ENCODE measurements around the gene CBX4. TPM values are rescaled to one million over a fixed set of nuclear protein-coding genes. Genes with fewer than 3 reads are reported as not detected.

CBX4 gene
- polyA plus RNA-seq, 2 donors: 10.7 to 15.8 TPM

GRCh38 chr17:79808763-79809529, 30.3 kb downstream of the CBX4 start:
- Histone ChIP-seq H3K36me3 (ENCODE audit: control insufficient read depth in 2 of 2, insufficient read depth in 2 of 2, low read length in 1 of 2) (no peaks in the 10 kb centered on the region), H3K4me1 (ENCODE audit: control insufficient read depth in 2 of 2, insufficient read depth in 2 of 2, low read length in 1 of 2) (peaks cover 0 to 13% of the 10 kb centered on the region in 2 donors), H3K27me3 (ENCODE audit: control insufficient read depth in 1 of 2, insufficient read depth in 2 of 2, low read length in 2 of 2) (peaks cover 5 to 70% of the 10 kb centered on the region in 2 donors), H3K27ac (ENCODE audit: low read depth in 2 of 2, low read length in 1 of 2) (no peak overlapping the region), H3K4me3 (ENCODE audit: low read depth in 1 of 2, low read length in 2 of 2) (no peak overlapping the region), H3K9me3 (ENCODE audit: control insufficient read depth in 2 of 2, insufficient read depth in 1 of 2, low read depth in 1 of 2, low read length in 1 of 2) (peaks cover 0 to under 1% of the 10 kb centered on the region in 2 donors)
- 23% methylated on average over 17 to 20 of the region's 20 CpGs for WGBS, 2 donors

DNA sequence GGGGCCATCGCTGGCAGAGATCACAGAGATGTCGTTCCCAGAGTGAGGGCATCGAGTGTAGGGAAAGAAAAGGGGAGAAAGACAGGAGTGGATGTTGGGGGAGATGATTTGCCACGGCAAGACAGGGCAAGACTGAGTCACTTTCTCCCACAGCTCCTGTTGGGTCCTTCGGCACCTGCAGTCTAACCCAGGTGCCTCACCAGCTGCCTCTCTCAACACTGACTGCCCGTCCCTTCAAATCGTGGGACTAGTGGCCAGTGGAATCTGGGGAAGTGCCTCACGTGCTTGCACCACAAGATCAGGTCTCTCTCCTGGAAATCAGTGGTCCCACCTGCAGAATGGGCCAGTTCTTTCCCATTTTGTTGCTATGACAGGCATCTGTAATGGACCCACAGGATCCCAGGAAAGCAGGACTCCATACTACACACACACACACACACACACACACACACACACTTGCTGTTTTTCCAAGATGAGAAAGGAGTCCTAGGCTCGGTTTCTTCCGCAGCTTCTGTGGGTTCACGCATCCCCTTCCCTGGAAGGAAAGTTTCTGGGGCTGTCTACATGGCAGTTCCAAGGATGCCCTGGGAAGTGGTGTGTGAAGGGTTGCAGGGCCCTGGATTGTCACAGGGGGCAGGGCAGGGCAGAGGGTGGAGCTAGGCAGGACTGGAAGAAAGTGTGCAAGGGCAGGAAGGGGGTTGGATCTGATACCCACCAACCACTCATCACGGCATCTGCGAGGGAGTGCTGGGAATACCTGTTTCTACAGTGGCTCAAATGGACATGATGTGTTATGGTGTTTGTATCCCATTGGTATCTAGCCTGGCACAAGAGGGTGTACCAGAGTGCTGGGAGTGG, 32.1 kb downstream of the CBX4 start:
- Histone ChIP-seq H3K9me3 (ENCODE audit: control insufficient read depth in 2 of 2, insufficient read depth in 1 of 2, low read depth in 1 of 2, low read length in 1 of 2) (peaks cover 2 to 14% of the 10 kb centered on the region in 2 donors), H3K4me3 (ENCODE audit: low read depth in 1 of 2, low read length in 2 of 2) (no peak overlapping the region), H3K4me1 (ENCODE audit: control insufficient read depth in 2 of 2, insufficient read depth in 2 of 2, low read length in 1 of 2) (peaks cover 0 to 19% of the 10 kb centered on the region in 2 donors), H3K27me3 (ENCODE audit: control insufficient read depth in 1 of 2, insufficient read depth in 2 of 2, low read length in 2 of 2) (peaks cover 5 to 73% of the 10 kb centered on the region in 2 donors), H3K27ac (ENCODE audit: low read depth in 2 of 2, low read length in 1 of 2) (no peak overlapping the region), H3K36me3 (ENCODE audit: control insufficient read depth in 2 of 2, insufficient read depth in 2 of 2, low read length in 1 of 2) (no peaks in the 10 kb centered on the region)
- 31 to 35% methylated on average over 13 of the region's 13 CpGs for WGBS, 2 donors

- H3K4me1 ChIP-seq (ENCODE audit: control insufficient read depth in 2 of 2, insufficient read depth in 2 of 2, low read length in 1 of 2): peaks cover 0 to 22% of the 10 kb centered on the region in 2 donors
- no peak overlapping the region for H3K27ac ChIP-seq (ENCODE audit: low read depth in 2 of 2, low read length in 1 of 2)
- H3K4me3 ChIP-seq (ENCODE audit: low read depth in 1 of 2, low read length in 2 of 2): no peak overlapping the region
- 24 to 26% methylated on average over 4 of the region's 4 CpGs for WGBS, 2 donors
- H3K27me3 ChIP-seq (ENCODE audit: control insufficient read depth in 1 of 2, insufficient read depth in 2 of 2, low read length in 2 of 2): peaks cover 5 to 70% of the 10 kb centered on the region in 2 donors
- H3K9me3 ChIP-seq (ENCODE audit: control insufficient read depth in 2 of 2, insufficient read depth in 1 of 2, low read depth in 1 of 2, low read length in 1 of 2): peaks cover 2 to 14% of the 10 kb centered on the region in 2 donors
- H3K36me3 ChIP-seq (ENCODE audit: control insufficient read depth in 2 of 2, insufficient read depth in 2 of 2, low read length in 1 of 2): no peaks in the 10 kb centered on the region
Observed at GRCh38 chr17:79806446-79806760, 32.8 kb downstream of the CBX4 start.

GRCh38 chr17:79804856-79805696, 34.2 kb downstream of the CBX4 start:
- Histone ChIP-seq H3K36me3 (ENCODE audit: control insufficient read depth in 2 of 2, insufficient read depth in 2 of 2, low read length in 1 of 2) (no peaks in the 10 kb centered on the region), H3K4me1 (ENCODE audit: control insufficient read depth in 2 of 2, insufficient read depth in 2 of 2, low read length in 1 of 2) (peaks cover 0 to 23% of the 10 kb centered on the region in 2 donors), H3K4me3 (ENCODE audit: low read depth in 1 of 2, low read length in 2 of 2) (no peak overlapping the region), H3K27ac (ENCODE audit: low read depth in 2 of 2, low read length in 1 of 2) (no peak overlapping the region), H3K9me3 (ENCODE audit: control insufficient read depth in 2 of 2, insufficient read depth in 1 of 2, low read depth in 1 of 2, low read length in 1 of 2) (peaks cover 2 to 14% of the 10 kb centered on the region in 2 donors), H3K27me3 (ENCODE audit: control insufficient read depth in 1 of 2, insufficient read depth in 2 of 2, low read length in 2 of 2) (peaks cover 5 to 66% of the 10 kb centered on the region in 2 donors)
- WGBS, 2 donors: 14 to 19% methylated on average over 22 of the region's 22 CpGs

- Histone ChIP-seq H3K27me3 (ENCODE audit: control insufficient read depth in 1 of 2, insufficient read depth in 2 of 2, low read length in 2 of 2) (peaks cover 5 to 67% of the 10 kb centered on the region in 2 donors), H3K27ac (ENCODE audit: low read depth in 2 of 2, low read length in 1 of 2) (no peak overlapping the region), H3K4me1 (ENCODE audit: control insufficient read depth in 2 of 2, insufficient read depth in 2 of 2, low read length in 1 of 2) (peaks cover 0 to 25% of the 10 kb centered on the region in 2 donors), H3K9me3 (ENCODE audit: control insufficient read depth in 2 of 2, insufficient read depth in 1 of 2, low read depth in 1 of 2, low read length in 1 of 2) (peaks cover 2 to 16% of the 10 kb centered on the region in 2 donors), H3K4me3 (ENCODE audit: low read depth in 1 of 2, low read length in 2 of 2) (peak overlapping the region; percentile 9 to 34), H3K36me3 (ENCODE audit: control insufficient read depth in 2 of 2, insufficient read depth in 2 of 2, low read length in 1 of 2) (no peaks in the 10 kb centered on the region)
- 2 to 3% methylated on average over 67 to 76 of the region's 76 CpGs for WGBS, 2 donors
Observed at GRCh38 chr17:79803997-79804855, 35.0 kb downstream of the CBX4 start.

GRCh38 chr17:79803421-79803996, 35.7 kb downstream of the CBX4 start:
- peaks cover 5 to 71% of the 10 kb centered on the region in 2 donors for H3K27me3 ChIP-seq (ENCODE audit: control insufficient read depth in 1 of 2, insufficient read depth in 2 of 2, low read length in 2 of 2)
- peaks cover 2 to 17% of the 10 kb centered on the region in 2 donors for H3K9me3 ChIP-seq (ENCODE audit: control insufficient read depth in 2 of 2, insufficient read depth in 1 of 2, low read depth in 1 of 2, low read length in 1 of 2)
- H3K27ac ChIP-seq (ENCODE audit: low read depth in 2 of 2, low read length in 1 of 2): no peak overlapping the region
- 14 to 15% methylated on average over 31 of the region's 31 CpGs for WGBS, 2 donors
- no peaks in the 10 kb centered on the region for H3K36me3 ChIP-seq (ENCODE audit: control insufficient read depth in 2 of 2, insufficient read depth in 2 of 2, low read length in 1 of 2)
- no peak overlapping the region for H3K4me3 ChIP-seq (ENCODE audit: low read depth in 1 of 2, low read length in 2 of 2)
- H3K4me1 ChIP-seq (ENCODE audit: control insufficient read depth in 2 of 2, insufficient read depth in 2 of 2, low read length in 1 of 2): peaks cover 0 to 29% of the 10 kb centered on the region in 2 donors

DNA sequence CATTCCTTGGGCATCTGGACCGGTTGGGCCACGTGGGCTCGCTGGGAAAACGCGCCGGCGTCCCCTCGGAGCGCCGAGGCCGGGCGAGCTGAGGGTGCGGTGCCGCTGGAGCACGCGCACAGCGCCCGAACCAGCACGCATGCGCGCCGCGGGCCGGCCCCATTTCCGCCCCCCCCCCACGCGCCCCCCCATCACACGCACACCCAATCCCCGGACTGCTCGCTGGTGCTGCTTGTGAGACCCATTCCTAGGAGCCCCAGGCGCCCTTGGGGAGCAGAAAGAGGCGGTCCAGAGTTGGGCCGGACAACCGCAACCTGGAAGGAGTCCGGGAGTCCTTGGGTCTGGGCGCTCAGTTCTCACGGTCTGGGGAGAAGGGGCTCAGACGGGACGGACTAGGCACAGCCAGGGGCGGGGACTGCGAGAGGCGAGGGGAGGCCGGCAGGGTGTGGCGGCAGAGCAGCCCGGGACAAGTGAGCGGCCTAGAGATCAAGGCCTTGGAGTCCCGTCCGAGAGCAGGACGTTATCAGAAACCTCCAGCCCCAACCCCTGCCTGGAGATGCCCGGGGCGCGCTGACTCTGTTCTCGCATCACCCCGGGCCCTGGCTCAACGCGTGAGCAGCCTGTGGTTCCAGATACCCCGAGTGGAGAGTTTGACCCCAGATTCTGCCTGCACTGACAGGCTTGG, 36.4 kb downstream of the CBX4 start:
- peaks cover 2 to 17% of the 10 kb centered on the region in 2 donors for H3K9me3 ChIP-seq (ENCODE audit: control insufficient read depth in 2 of 2, insufficient read depth in 1 of 2, low read depth in 1 of 2, low read length in 1 of 2)
- peaks cover 3 to 34% of the 10 kb centered on the region in 2 donors for H3K4me1 ChIP-seq (ENCODE audit: control insufficient read depth in 2 of 2, insufficient read depth in 2 of 2, low read length in 1 of 2)
- H3K27ac ChIP-seq (ENCODE audit: low read depth in 2 of 2, low read length in 1 of 2): no peak overlapping the region
- peaks cover under 1 to 71% of the 10 kb centered on the region in 2 donors for H3K27me3 ChIP-seq (ENCODE audit: control insufficient read depth in 1 of 2, insufficient read depth in 2 of 2, low read length in 2 of 2)
- 13% methylated on average over 35 to 57 of the region's 57 CpGs for WGBS, 2 donors
- H3K4me3 ChIP-seq (ENCODE audit: low read depth in 1 of 2, low read length in 2 of 2): no peak overlapping the region
- H3K36me3 ChIP-seq (ENCODE audit: control insufficient read depth in 2 of 2, insufficient read depth in 2 of 2, low read length in 1 of 2): no peaks in the 10 kb centered on the region

- Histone ChIP-seq H3K27ac (ENCODE audit: low read depth in 2 of 2, low read length in 1 of 2) (no peak overlapping the region), H3K36me3 (ENCODE audit: control insufficient read depth in 2 of 2, insufficient read depth in 2 of 2, low read length in 1 of 2) (no peaks in the 10 kb centered on the region), H3K9me3 (ENCODE audit: control insufficient read depth in 2 of 2, insufficient read depth in 1 of 2, low read depth in 1 of 2, low read length in 1 of 2) (peaks cover 2 to 17% of the 10 kb centered on the region in 2 donors), H3K4me1 (ENCODE audit: control insufficient read depth in 2 of 2, insufficient read depth in 2 of 2, low read length in 1 of 2) (peaks cover 4 to 35% of the 10 kb centered on the region in 2 donors), H3K4me3 (ENCODE audit: low read depth in 1 of 2, low read length in 2 of 2) (no peak overlapping the region), H3K27me3 (ENCODE audit: control insufficient read depth in 1 of 2, insufficient read depth in 2 of 2, low read length in 2 of 2) (peaks cover 0 to 69% of the 10 kb centered on the region in 2 donors)
- WGBS, 2 donors: 17 to 19% methylated on average over 11 of the region's 11 CpGs
Observed at GRCh38 chr17:79802039-79802735, 37.1 kb downstream of the CBX4 start.

Data from esophagus (tissue), 2 donors.